Activated CD8-positive, alpha-beta T cell treated with anti-CD3 and anti-CD28 coated beads, Interleukin-2, amount 10 ng/mL, durations not matched to agents 7 days and 5 days (primary cell): ENCODE measurements around the gene SLC7A1. TPM values are rescaled to one million over a fixed set of nuclear protein-coding genes. Genes with fewer than 3 reads are reported as not detected.

Source experiments
- ATAC-seq: fragments of 150-1000 bp; cut with Tn5 transposase; one replicate; pipeline ENCODE4 v1.10.0; 2021; ENCODE audit warnings: moderate library complexity
- CTCF ChIA-PET: fragments of 350-600 bp; sonication (Branson Sonifier 250); formaldehyde crosslinking; loops from one replicate; lab custom pipeline; 2021; ENCODE audit warnings: antibody characterized with exemption; lab: Charles Lee
- POLR2A ChIA-PET: fragments of 350-600 bp; sonication (Branson Sonifier 250); formaldehyde crosslinking; loops from one replicate; lab custom pipeline; 2021; ENCODE audit warnings: antibody characterized with exemption; lab: Charles Lee
- DNase-seq: peaks from one replicate; pipeline ENCODE4 v3.0.0-alpha.2; 2020
- H3K27ac Mint-ChIP-seq: one replicate; pipeline ENCODE4 v1.8.0; 2021; ENCODE audit warnings: mild to moderate bottlenecking, mixed read lengths
- H3K27me3 Mint-ChIP-seq: one replicate; pipeline ENCODE4 v1.8.0; 2021; ENCODE audit warnings: low read depth, mixed read lengths
- H3K36me3 Mint-ChIP-seq: one replicate; pipeline ENCODE4 v1.8.0; 2021; ENCODE audit warnings: low read depth, mixed read lengths
- H3K4me1 Mint-ChIP-seq: one replicate; pipeline ENCODE4 v1.8.0; 2021; ENCODE audit warnings: low read depth, mixed read lengths
- H3K4me3 Mint-ChIP-seq: one replicate; pipeline ENCODE4 v1.8.0; 2021; ENCODE audit warnings: mild to moderate bottlenecking, mixed read lengths
- H3K9me3 Mint-ChIP-seq: one replicate; pipeline ENCODE4 v1.8.0; 2022; ENCODE audit warnings: mixed read lengths; ENCODE audit not compliant: insufficient read depth
- total RNA-seq, 2 experiments: library from RNA; stranded (reverse); gene quantifications; one replicate each; pipeline ENCODE4 v1.2.3, GENCODE V29; 2021

The SLC7A1 gene
- total RNA-seq, 2 experiments from 2014 or later, result 72.9 to 78.1 TPM

- peaks cover 2% of the 10 kb centered on the region for H3K27me3 Mint-ChIP-seq
- DNase-seq (no peak), ATAC-seq (no peak)
- POLR2A ChIA-PET, result no interaction called here
- no peak overlapping the region for H3K4me3 Mint-ChIP-seq
- H3K36me3 Mint-ChIP-seq, result no peaks in the 10 kb centered on the region
- CTCF ChIA-PET, result interaction anchor here (1.0 to 1.3 kb wide), 2 partner anchors 26 to 27 kb away, joined by 3 to 4 read pairs; no protein-coding TSS in a partner anchor
- no peaks in the 10 kb centered on the region for H3K9me3 Mint-ChIP-seq
- no peak overlapping the region for H3K27ac Mint-ChIP-seq
- no peaks in the 10 kb centered on the region for H3K4me1 Mint-ChIP-seq
These were observed 114.5 kb downstream of the SLC7A1 start for GRCh38 chr13:29480893-29481525.

- H3K4me1 Mint-ChIP-seq, result no peaks in the 10 kb centered on the region
- no peaks in the 10 kb centered on the region for H3K36me3 Mint-ChIP-seq
- DNase-seq (no peak), ATAC-seq (no peak)
- ChIA-PET POLR2A (no interaction called here), CTCF (interaction anchor here (1.0 to 1.3 kb wide), 3 partner anchors 13 to 28 kb away, joined by 3 to 4 read pairs (median 3); no protein-coding TSS in a partner anchor)
- no peak overlapping the region for H3K27ac Mint-ChIP-seq
- no peaks in the 10 kb centered on the region for H3K9me3 Mint-ChIP-seq
- peaks cover 4% of the 10 kb centered on the region for H3K27me3 Mint-ChIP-seq
- no peak overlapping the region for H3K4me3 Mint-ChIP-seq
These were observed 115.6 kb downstream of the SLC7A1 start for GRCh38 chr13:29479716-29480492.

GRCh38 chr13:29476046-29476445 lies 119.4 kb downstream of the SLC7A1 start:
- Mint-ChIP-seq H3K27me3 (peaks cover 4% of the 10 kb centered on the region), H3K27ac (no peak overlapping the region), H3K9me3 (no peaks in the 10 kb centered on the region), H3K4me3 (no peak overlapping the region), H3K36me3 (no peaks in the 10 kb centered on the region), H3K4me1 (no peaks in the 10 kb centered on the region)
- DNase-seq (no peak), ATAC-seq (no peak)
- POLR2A ChIA-PET, result no interaction called here
- CTCF ChIA-PET, result no interaction called here

GRCh38 chr13:29474991-29475390 lies 120.5 kb downstream of the SLC7A1 start:
- H3K27me3 Mint-ChIP-seq, result peaks cover 4% of the 10 kb centered on the region
- H3K36me3 Mint-ChIP-seq, result no peaks in the 10 kb centered on the region
- H3K9me3 Mint-ChIP-seq, result no peaks in the 10 kb centered on the region
- POLR2A ChIA-PET, result no interaction called here
- ATAC-seq (no peak), DNase-seq (no peak)
- no peak overlapping the region for H3K4me3 Mint-ChIP-seq
- CTCF ChIA-PET, result interaction anchor here (1.4 to 1.5 kb wide), 2 partner anchors 33 to 239 kb away, joined by 4 read pairs; no protein-coding TSS in a partner anchor
- no peak overlapping the region for H3K27ac Mint-ChIP-seq
- no peaks in the 10 kb centered on the region for H3K4me1 Mint-ChIP-seq

GRCh38 chr13:29473166-29473565 lies 122.3 kb downstream of the SLC7A1 start:
- ATAC-seq (no peak), DNase-seq (no peak)
- H3K9me3 Mint-ChIP-seq, result no peaks in the 10 kb centered on the region
- ChIA-PET CTCF (interaction anchor here (1.2 to 2.2 kb wide), 3 partner anchors 25 to 234 kb away, joined by 4 to 10 read pairs (median 5); no protein-coding TSS in a partner anchor), POLR2A (no interaction called here)
- H3K4me3 Mint-ChIP-seq, result no peak overlapping the region
- no peaks in the 10 kb centered on the region for H3K4me1 Mint-ChIP-seq
- no peaks in the 10 kb centered on the region for H3K36me3 Mint-ChIP-seq
- no peak overlapping the region for H3K27ac Mint-ChIP-seq
- H3K27me3 Mint-ChIP-seq, result peaks cover 2% of the 10 kb centered on the region

- H3K4me1 Mint-ChIP-seq, result peaks cover 2% of the 10 kb centered on the region
- POLR2A ChIA-PET, result no interaction called here
- ATAC-seq, result peak; percentile 63
- no peaks in the 10 kb centered on the region for H3K36me3 Mint-ChIP-seq
- no peak overlapping the region for H3K4me3 Mint-ChIP-seq
- H3K9me3 Mint-ChIP-seq, result no peaks in the 10 kb centered on the region
- no peak overlapping the region for H3K27ac Mint-ChIP-seq
- DNase-seq, result peak; percentile 69
- CTCF ChIA-PET, result interaction anchor here (0.9 to 2.2 kb wide), 8 partner anchors 18 to 241 kb away, joined by 3 to 10 read pairs (median 4); no protein-coding TSS in a partner anchor
- H3K27me3 Mint-ChIP-seq, result peaks cover 6% of the 10 kb centered on the region
These were observed 123.0 kb downstream of the SLC7A1 start for GRCh38 chr13:29472332-29472961.

GRCh38 chr13:29471551-29471950 lies 123.9 kb downstream of the SLC7A1 start:
- Mint-ChIP-seq H3K27ac (no peak overlapping the region), H3K9me3 (no peaks in the 10 kb centered on the region), H3K27me3 (peaks cover 7% of the 10 kb centered on the region), H3K4me3 (no peak overlapping the region), H3K4me1 (peaks cover 4% of the 10 kb centered on the region), H3K36me3 (no peaks in the 10 kb centered on the region)
- ChIA-PET POLR2A (no interaction called here), CTCF (interaction anchor here (0.9 to 2.0 kb wide), 5 partner anchors 17 to 242 kb away, joined by 3 to 5 read pairs (median 4); no protein-coding TSS in a partner anchor)
- ATAC-seq (no peak), DNase-seq (no peak)

- ATAC-seq, result no peak
- Mint-ChIP-seq H3K4me1 (peaks cover 4% of the 10 kb centered on the region), H3K4me3 (no peak overlapping the region), H3K36me3 (no peaks in the 10 kb centered on the region), H3K9me3 (no peaks in the 10 kb centered on the region), H3K27me3 (peaks cover 4% of the 10 kb centered on the region), H3K27ac (no peak overlapping the region)
- POLR2A ChIA-PET, result no interaction called here
- CTCF ChIA-PET, result no interaction called here
- no peak for DNase-seq
These were observed 129.7 kb downstream of the SLC7A1 start for GRCh38 chr13:29465741-29466293.

GRCh38 chr13:29464105-29464679 lies 131.3 kb downstream of the SLC7A1 start:
- no peaks in the 10 kb centered on the region for H3K36me3 Mint-ChIP-seq
- no peak overlapping the region for H3K27ac Mint-ChIP-seq
- ChIA-PET POLR2A (no interaction called here), CTCF (no interaction called here)
- peaks cover 4% of the 10 kb centered on the region for H3K4me1 Mint-ChIP-seq
- DNase-seq, result no peak
- no peaks in the 10 kb centered on the region for H3K9me3 Mint-ChIP-seq
- no peak overlapping the region for H3K4me3 Mint-ChIP-seq
- ATAC-seq, result no peak
- H3K27me3 Mint-ChIP-seq, result peaks cover 8% of the 10 kb centered on the region

- DNase-seq (no peak), ATAC-seq (no peak)
- CTCF ChIA-PET, result no interaction called here
- Mint-ChIP-seq H3K9me3 (no peaks in the 10 kb centered on the region), H3K27ac (no peak overlapping the region), H3K4me1 (no peaks in the 10 kb centered on the region), H3K36me3 (no peaks in the 10 kb centered on the region), H3K4me3 (no peak overlapping the region), H3K27me3 (peaks cover 7% of the 10 kb centered on the region)
- POLR2A ChIA-PET, result no interaction called here
These were observed 135.6 kb downstream of the SLC7A1 start for GRCh38 chr13:29459813-29460355.
